Astrocyte (in vitro differentiated cells and primary cell): ENCODE data around the gene GMPS. TPM values are rescaled to one million over a fixed set of nuclear protein-coding genes. Genes with fewer than 3 reads are reported as not detected.
A peak's percentile ranks its signal among the peaks of the same experiment; 100 is the strongest.

ENCODE experiments used
- DNase-seq: peaks from one replicate; pipeline ENCODE4 v3.0.0-alpha.2; 2010; ENCODE audit warnings: low read depth
- FAIRE-seq: peaks from 2 replicates; lab custom pipeline; 2011; peaks lifted over from hg19 to GRCh38; lab: Jason Lieb, UNC
- H2AFZ ChIP-seq: 2 replicates; pipeline ENCODE4 v1.6.0; 2012; ENCODE audit warnings: low read depth, low read length, inconsistent platforms
- H3K27ac ChIP-seq: 2 replicates; pipeline ENCODE4 v1.5.1; 2011; ENCODE audit warnings: low read depth, low read length, inconsistent platforms
- H3K27me3 ChIP-seq: 2 replicates; pipeline ENCODE4 v1.6.0; 2011; ENCODE audit warnings: low read length, inconsistent platforms; ENCODE audit not compliant: insufficient read depth
- H3K36me3 ChIP-seq: 2 replicates; pipeline ENCODE4 v1.5.1; 2011; ENCODE audit warnings: low read length, inconsistent platforms; ENCODE audit not compliant: insufficient read depth
- H3K4me1 ChIP-seq: 2 replicates; pipeline ENCODE4 v1.5.1; 2011; ENCODE audit warnings: low read length, inconsistent platforms; ENCODE audit not compliant: insufficient read depth
- H3K4me2 ChIP-seq: 2 replicates; pipeline ENCODE4 v1.6.0; 2012; ENCODE audit warnings: low read length, inconsistent platforms
- H3K4me3 ChIP-seq: 2 replicates; pipeline ENCODE4 v1.5.1; 2011; ENCODE audit warnings: low read depth, mild to moderate bottlenecking, low read length, inconsistent platforms; ENCODE audit not compliant: insufficient read depth
- H3K79me2 ChIP-seq: 2 replicates; pipeline ENCODE4 v1.6.0; 2012; ENCODE audit warnings: mild to moderate bottlenecking, low read length, inconsistent platforms; ENCODE audit not compliant: insufficient read depth
- H3K9ac ChIP-seq: 2 replicates; pipeline ENCODE4 v1.6.0; 2012; ENCODE audit warnings: mild to moderate bottlenecking, low read length, inconsistent platforms
- H3K9me3 ChIP-seq: 2 replicates; pipeline ENCODE4 v1.5.1; 2012; ENCODE audit warnings: low read depth, mild to moderate bottlenecking, low read length, inconsistent platforms; ENCODE audit not compliant: insufficient read depth
- H4K20me1 ChIP-seq: 2 replicates; pipeline ENCODE4 v1.6.0; 2012; ENCODE audit warnings: low read length, inconsistent platforms; ENCODE audit not compliant: insufficient read depth
- H3K27ac Mint-ChIP-seq: one replicate; pipeline ENCODE4 v1.8.0; 2021; ENCODE audit warnings: mild to moderate bottlenecking, mixed read lengths; ENCODE audit not compliant: unreplicated experiment
- H3K27me3 Mint-ChIP-seq: one replicate; pipeline ENCODE4 v1.8.0; 2021; ENCODE audit warnings: low read depth, mixed read lengths; ENCODE audit not compliant: unreplicated experiment
- H3K36me3 Mint-ChIP-seq: one replicate; pipeline ENCODE4 v1.8.0; 2021; ENCODE audit warnings: low read depth, mixed read lengths; ENCODE audit not compliant: unreplicated experiment
- H3K4me1 Mint-ChIP-seq: one replicate; pipeline ENCODE4 v1.8.0; 2021; ENCODE audit warnings: low read depth, mixed read lengths; ENCODE audit not compliant: unreplicated experiment
- H3K4me3 Mint-ChIP-seq: one replicate; pipeline ENCODE4 v1.8.0; 2021; ENCODE audit warnings: mild to moderate bottlenecking, moderate library complexity, mixed read lengths; ENCODE audit not compliant: unreplicated experiment
- H3K9me3 Mint-ChIP-seq: one replicate; pipeline ENCODE4 v1.8.0; 2021; ENCODE audit warnings: mild to moderate bottlenecking, mixed read lengths; ENCODE audit not compliant: unreplicated experiment
- EZH2 ChIP-seq: IDR thresholded peaks from 2 replicates; pipeline ENCODE4 v1.6.1; 2012; ENCODE audit warnings: mild to moderate bottlenecking, low read length, inconsistent platforms; ENCODE audit not compliant: insufficient read depth
- total RNA-seq: library from RNA; stranded (reverse); gene quantifications from 2 replicates; pipeline ENCODE4 v1.2.1, GENCODE V29; 2021
- TF ChIP-seq, protein P1 (sequence below): IDR thresholded peaks from 2 replicates; pipeline ENCODE4 v1.5.1; 2011; ENCODE audit warnings: low read depth, mild to moderate bottlenecking, inconsistent platforms, low read length, moderate library complexity; ENCODE audit not compliant: insufficient read depth

Gene GMPS
- total RNA-seq, 1 donor from 2014 or later: 58.1 TPM

GRCh38 chr3:155970398-155970797, 99.9 kb downstream of the GMPS start:
- no peak overlapping the region for H3K9ac ChIP-seq
- H3K36me3 ChIP-seq: no peaks in the 10 kb centered on the region
- H3K4me3 Mint-ChIP-seq: no peak overlapping the region
- H2AFZ ChIP-seq: no peak overlapping the region
- DNase-seq (no peak), FAIRE-seq (no peak)
- H3K27me3 ChIP-seq: no peaks in the 10 kb centered on the region
- H3K27me3 Mint-ChIP-seq: no peaks in the 10 kb centered on the region
- H3K9me3 Mint-ChIP-seq: peaks cover 5% of the 10 kb centered on the region
- no peak overlapping the region for H3K4me2 ChIP-seq
- no peak overlapping the region for H3K4me3 ChIP-seq
- no peaks in the 10 kb centered on the region for H3K4me1 ChIP-seq
- H3K27ac Mint-ChIP-seq: no peak overlapping the region
- no peaks in the 10 kb centered on the region for H3K4me1 Mint-ChIP-seq
- TF ChIP-seq, protein P1, sequence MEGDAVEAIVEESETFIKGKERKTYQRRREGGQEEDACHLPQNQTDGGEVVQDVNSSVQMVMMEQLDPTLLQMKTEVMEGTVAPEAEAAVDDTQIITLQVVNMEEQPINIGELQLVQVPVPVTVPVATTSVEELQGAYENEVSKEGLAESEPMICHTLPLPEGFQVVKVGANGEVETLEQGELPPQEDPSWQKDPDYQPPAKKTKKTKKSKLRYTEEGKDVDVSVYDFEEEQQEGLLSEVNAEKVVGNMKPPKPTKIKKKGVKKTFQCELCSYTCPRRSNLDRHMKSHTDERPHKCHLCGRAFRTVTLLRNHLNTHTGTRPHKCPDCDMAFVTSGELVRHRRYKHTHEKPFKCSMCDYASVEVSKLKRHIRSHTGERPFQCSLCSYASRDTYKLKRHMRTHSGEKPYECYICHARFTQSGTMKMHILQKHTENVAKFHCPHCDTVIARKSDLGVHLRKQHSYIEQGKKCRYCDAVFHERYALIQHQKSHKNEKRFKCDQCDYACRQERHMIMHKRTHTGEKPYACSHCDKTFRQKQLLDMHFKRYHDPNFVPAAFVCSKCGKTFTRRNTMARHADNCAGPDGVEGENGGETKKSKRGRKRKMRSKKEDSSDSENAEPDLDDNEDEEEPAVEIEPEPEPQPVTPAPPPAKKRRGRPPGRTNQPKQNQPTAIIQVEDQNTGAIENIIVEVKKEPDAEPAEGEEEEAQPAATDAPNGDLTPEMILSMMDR: no peak
- TF ChIP-seq EZH2: no peak
- H3K9me3 ChIP-seq: no peaks in the 10 kb centered on the region
- H3K36me3 Mint-ChIP-seq: peaks cover 2% of the 10 kb centered on the region
- H3K79me2 ChIP-seq: no peaks in the 10 kb centered on the region
- H3K27ac ChIP-seq: no peak overlapping the region
- no peaks in the 10 kb centered on the region for H4K20me1 ChIP-seq

DNA sequence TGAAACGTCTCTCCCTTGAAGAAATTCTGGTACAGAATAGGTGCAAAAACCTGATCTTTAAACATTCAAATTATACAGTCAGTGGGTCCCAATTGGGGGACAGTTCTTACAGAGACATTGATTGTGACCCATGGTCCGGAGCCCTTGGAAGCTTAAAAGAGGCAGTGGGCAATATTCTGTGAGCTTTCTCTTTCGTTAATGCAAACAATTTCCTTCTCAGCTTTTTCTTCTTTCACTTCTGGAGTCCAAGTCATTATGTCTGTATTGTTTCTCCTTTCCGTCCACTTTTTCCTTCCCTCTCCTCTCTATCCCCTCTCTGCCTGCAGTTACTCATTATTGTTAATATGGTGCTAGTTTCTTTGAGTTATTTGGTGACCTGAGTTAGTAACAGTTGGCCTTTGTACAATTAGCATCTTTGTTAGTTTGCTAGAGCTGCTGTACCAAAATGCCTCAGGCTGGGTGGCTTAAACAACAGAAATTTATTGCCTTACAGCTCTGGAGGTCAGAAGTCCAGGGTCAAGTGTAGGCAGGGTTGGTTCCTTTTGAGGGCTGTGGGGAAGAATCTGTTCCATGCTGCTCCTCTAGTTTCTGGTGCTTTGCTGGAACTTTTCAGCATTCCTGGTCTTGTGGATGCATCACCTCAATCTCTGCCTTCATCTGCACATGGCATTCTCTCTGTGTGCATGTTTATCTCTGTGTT, 102.6 kb downstream of the GMPS start:
- Mint-ChIP-seq H3K27ac (no peak overlapping the region), H3K27me3 (no peaks in the 10 kb centered on the region), H3K4me3 (no peak overlapping the region), H3K36me3 (peaks cover 2% of the 10 kb centered on the region), H3K9me3 (peaks cover 2% of the 10 kb centered on the region), H3K4me1 (no peaks in the 10 kb centered on the region)
- Histone ChIP-seq H3K4me2 (no peak overlapping the region), H3K4me3 (no peak overlapping the region), H4K20me1 (no peaks in the 10 kb centered on the region), H3K9me3 (no peaks in the 10 kb centered on the region), H2AFZ (no peak overlapping the region), H3K79me2 (no peaks in the 10 kb centered on the region), H3K4me1 (no peaks in the 10 kb centered on the region), H3K27ac (no peak overlapping the region), H3K27me3 (no peaks in the 10 kb centered on the region), H3K36me3 (no peaks in the 10 kb centered on the region), H3K9ac (no peak overlapping the region)
- FAIRE-seq (no peak), DNase-seq (no peak)
- TF ChIP-seq, protein P1: no peak
- TF ChIP-seq EZH2: no peak

DNA sequence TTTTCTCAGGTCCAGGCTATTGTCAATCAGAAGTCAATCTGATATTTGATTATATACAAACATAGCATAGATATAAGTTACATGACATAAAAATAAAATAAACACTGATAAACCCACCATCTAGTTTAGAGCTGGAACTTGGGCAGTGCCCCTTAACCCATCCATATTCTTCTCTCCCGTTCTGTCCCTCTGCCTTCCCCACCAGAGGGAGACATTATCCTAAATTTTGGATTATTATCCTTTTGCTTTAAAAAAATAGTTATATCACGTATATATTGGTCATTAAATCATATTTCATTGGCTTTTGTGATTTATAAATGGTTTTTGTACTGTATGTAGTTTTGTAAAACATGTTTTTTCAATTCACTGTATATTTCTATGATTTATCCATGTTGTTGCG, 107.9 kb downstream of the GMPS start:
- no peaks in the 10 kb centered on the region for H3K27me3 ChIP-seq
- no peaks in the 10 kb centered on the region for H3K9me3 ChIP-seq
- H3K4me1 ChIP-seq: peaks cover 11% of the 10 kb centered on the region
- Mint-ChIP-seq H3K4me3 (no peak overlapping the region), H3K27ac (no peak overlapping the region), H3K9me3 (no peaks in the 10 kb centered on the region), H3K4me1 (peaks cover 10% of the 10 kb centered on the region), H3K27me3 (no peaks in the 10 kb centered on the region), H3K36me3 (no peaks in the 10 kb centered on the region)
- TF ChIP-seq, protein P1: peak; percentile 28
- TF ChIP-seq EZH2: no peak
- H3K4me2 ChIP-seq: no peak overlapping the region
- no peak overlapping the region for H3K27ac ChIP-seq
- no peaks in the 10 kb centered on the region for H4K20me1 ChIP-seq
- no peak for FAIRE-seq
- H3K4me3 ChIP-seq: no peak overlapping the region
- no peaks in the 10 kb centered on the region for H3K79me2 ChIP-seq
- DNase-seq: no peak
- no peak overlapping the region for H3K9ac ChIP-seq
- H3K36me3 ChIP-seq: no peaks in the 10 kb centered on the region
- H2AFZ ChIP-seq: no peak overlapping the region
